OCI-LY1 (cell line): ENCODE results near the gene CNTNAP2.

ENCODE experiments used
- H2AFZ ChIP-seq: fragments of 200-600 bp; sonication (generic), shearing (Covaris generic); 2 replicates; pipeline ENCODE4 v1.6.0; 2014; ENCODE audit warnings: antibody characterized with exemption, mild to moderate bottlenecking, low read length
- H3F3A ChIP-seq: fragments of 200-600 bp; sonication (generic), shearing (Covaris generic); 2 replicates; pipeline ENCODE4 v1.6.0; 2014; ENCODE audit warnings: mild to moderate bottlenecking, antibody characterized with exemption, low read length, moderate library complexity; ENCODE audit not compliant: insufficient read depth
- H3K27ac ChIP-seq: fragments of 200-600 bp; sonication (generic); 2 replicates; pipeline ENCODE4 v1.5.1; 2014; ENCODE audit warnings: low read length, mixed run types, mild to moderate bottlenecking, low read depth; ENCODE audit not compliant: poor library complexity, severe bottlenecking
- H3K27me3 ChIP-seq: fragments of 200-600 bp; sonication (generic); 2 replicates; pipeline ENCODE4 v1.6.0; 2014; ENCODE audit warnings: antibody characterized with exemption, mild to moderate bottlenecking, low read length, moderate library complexity; ENCODE audit not compliant: insufficient read depth
- H3K36me3 ChIP-seq: fragments of 200-600 bp; sonication (generic); 2 replicates; pipeline ENCODE4 v1.6.1; 2014; ENCODE audit warnings: mild to moderate bottlenecking, antibody characterized with exemption, low read length, moderate library complexity, mixed read lengths; ENCODE audit not compliant: insufficient read depth
- H3K4me1 ChIP-seq: fragments of 200-600 bp; sonication (generic); 2 replicates; pipeline ENCODE4 v1.5.1; 2014; ENCODE audit warnings: mild to moderate bottlenecking, low read length, moderate library complexity; ENCODE audit not compliant: insufficient read depth, severe bottlenecking
- H3K4me2 ChIP-seq: fragments of 200-600 bp; sonication (generic), shearing (Covaris generic); 2 replicates; pipeline ENCODE4 v1.6.1; 2014; ENCODE audit warnings: low read length
- H3K4me3 ChIP-seq: fragments of 200-600 bp; sonication (generic); 2 replicates; pipeline ENCODE4 v1.5.1; 2014; ENCODE audit warnings: low read length, low read depth, mild to moderate bottlenecking, mixed read lengths; ENCODE audit not compliant: poor library complexity, severe bottlenecking
- H3K79me2 ChIP-seq: fragments of 200-600 bp; shearing (Covaris generic); 2 replicates; pipeline ENCODE4 v1.6.1; 2016; ENCODE audit warnings: mixed run types, low read length, mixed read lengths; ENCODE audit not compliant: insufficient read depth
- H3K9ac ChIP-seq: fragments of 200-600 bp; sonication (generic), shearing (Covaris generic); 2 replicates; pipeline ENCODE4 v1.6.1; 2014; ENCODE audit warnings: mild to moderate bottlenecking, low read length, mixed read lengths
- H3K9me2 ChIP-seq: fragments of 200-600 bp; sonication (generic), shearing (Covaris generic); 2 replicates; pipeline ENCODE4 v1.6.1; 2014; ENCODE audit warnings: low read depth, mild to moderate bottlenecking, low read length, mixed read lengths
- H3K9me3 ChIP-seq: fragments of 200-600 bp; shearing (Covaris generic); 2 replicates; pipeline ENCODE4 v1.6.1; 2014; ENCODE audit warnings: low read length, mixed read lengths
- H4K20me1 ChIP-seq: fragments of 200-600 bp; sonication (generic), shearing (Covaris generic); 2 replicates; pipeline ENCODE4 v1.6.0; 2016; ENCODE audit warnings: mild to moderate bottlenecking, low read length; ENCODE audit not compliant: insufficient read depth
- CTCF ChIP-seq: fragments of 200-600 bp; sonication (generic), shearing (Covaris generic); IDR thresholded peaks from 2 replicates; pipeline ENCODE4 v1.5.1; 2017; ENCODE audit warnings: mild to moderate bottlenecking, antibody characterized with exemption, low read length, moderate library complexity, mixed read lengths
- EZH2 ChIP-seq: fragments of 200-600 bp; sonication (generic), shearing (Covaris generic); IDR thresholded peaks from 2 replicates; pipeline ENCODE4 v1.8.0; 2017; ENCODE audit warnings: borderline replicate concordance, mixed run types, mild to moderate bottlenecking, antibody characterized with exemption, low read length, moderate library complexity, mixed read lengths

The CNTNAP2 gene

GRCh38 chr7:146393346-146393745 is 276.7 kb downstream of the CNTNAP2 start:
- Histone ChIP-seq H3K4me3 (no peak overlapping the region), H2AFZ (0 out of 2 replicates have a peak overlapping the region, but pooled peaks have one; percentile 5), H4K20me1 (no peaks in the 10 kb centered on the region), H3K36me3 (no peaks in the 10 kb centered on the region; the same call in 1 of the 2 replicates), H3K9me3 (no peaks in the 10 kb centered on the region), H3F3A (peaks cover 3% of the 10 kb centered on the region; the same call in 1 of the 2 replicates), H3K27me3 (no peaks in the 10 kb centered on the region), H3K79me2 (no peaks in the 10 kb centered on the region), H3K9me2 (no peaks in the 10 kb centered on the region), H3K27ac (no peak overlapping the region), H3K4me2 (no peak overlapping the region), H3K4me1 (peaks cover 25% of the 10 kb centered on the region), H3K9ac (no peak overlapping the region)
- TF ChIP-seq CTCF (no peak), EZH2 (no peak)

- TF ChIP-seq EZH2 (no peak), CTCF (no peak)
- Histone ChIP-seq H3K4me2 (no peak overlapping the region), H3K36me3 (no peaks in the 10 kb centered on the region; the same call in 1 of the 2 replicates)
Measured at GRCh38 chr7:146397141-146397540, 280.5 kb downstream of the CNTNAP2 start.

GRCh38 chr7:146401939-146402338 is 285.3 kb downstream of the CNTNAP2 start:
- H3K9me2 ChIP-seq = no peaks in the 10 kb centered on the region
- no peaks in the 10 kb centered on the region for H3K79me2 ChIP-seq
- peak overlapping the region; percentile 50; the same call in 1 of the 2 replicates for H2AFZ ChIP-seq
- no peak overlapping the region for H3K9ac ChIP-seq
- H3K4me1 ChIP-seq = peaks cover 48% of the 10 kb centered on the region
- H3K4me3 ChIP-seq = no peak overlapping the region
- H3F3A ChIP-seq = no peaks in the 10 kb centered on the region
- H3K9me3 ChIP-seq = 0 out of 2 replicates have a peak, but pooled peaks cover 7% of the 10 kb centered on the region
- no peak overlapping the region for H3K27ac ChIP-seq
- H3K27me3 ChIP-seq = no peaks in the 10 kb centered on the region
- no peak overlapping the region for H3K4me2 ChIP-seq
- H3K36me3 ChIP-seq = no peaks in the 10 kb centered on the region; the same call in 1 of the 2 replicates
- H4K20me1 ChIP-seq = no peaks in the 10 kb centered on the region
- TF ChIP-seq EZH2 = no peak
- no peak for TF ChIP-seq CTCF

More at GRCh38 chr7:146397141-146397540, 280.5 kb downstream of the CNTNAP2 start:
- Histone ChIP-seq H4K20me1 (no peaks in the 10 kb centered on the region), H2AFZ (no peak overlapping the region), H3F3A (peaks cover 3% of the 10 kb centered on the region; the same call in 1 of the 2 replicates), H3K4me3 (no peak overlapping the region), H3K27me3 (no peaks in the 10 kb centered on the region), H3K27ac (peak overlapping the region; percentile 8), H3K9me2 (no peaks in the 10 kb centered on the region), H3K9me3 (no peaks in the 10 kb centered on the region), H3K79me2 (no peaks in the 10 kb centered on the region), H3K4me1 (peaks cover 34% of the 10 kb centered on the region), H3K9ac (no peak overlapping the region)
